ENCODE data around the gene RHO. TPM values are rescaled to one million over a fixed set of nuclear protein-coding genes. Genes with fewer than 3 reads are reported as not detected.
A peak's percentile ranks its signal among the peaks of the same experiment; 100 is the strongest.

RHO gene
- total RNA-seq, 2 donors from 2014 or later, result not detected

GRCh38 chr3:129558081-129558771, 29.8 kb downstream of the RHO start:
- no peak overlapping the region for H3K4me3 Mint-ChIP-seq
- no peaks in the 10 kb centered on the region for H3K9me3 ChIP-seq (ENCODE audit: control insufficient read depth, low read length, poor library complexity, severe bottlenecking)
- no peaks in the 10 kb centered on the region for H3K27me3 Mint-ChIP-seq
- ATAC-seq (no peak), DNase-seq (no peak)
- H3K4me1 Mint-ChIP-seq, result peaks cover 17% of the 10 kb centered on the region
- H3K36me3 Mint-ChIP-seq (ENCODE audit: low read depth), result peaks cover 4% of the 10 kb centered on the region
- H3K27ac Mint-ChIP-seq, result peak overlapping the region; percentile 82

- no peak overlapping the region for H3K4me3 Mint-ChIP-seq
- no peak for DNase-seq
- H3K27me3 Mint-ChIP-seq, result no peaks in the 10 kb centered on the region
- H3K27ac Mint-ChIP-seq, result no peak overlapping the region
- H3K4me1 Mint-ChIP-seq, result peaks cover 12% of the 10 kb centered on the region
- no peak for ATAC-seq
- peaks cover 4% of the 10 kb centered on the region for H3K36me3 Mint-ChIP-seq (ENCODE audit: low read depth)
- H3K9me3 ChIP-seq (ENCODE audit: control insufficient read depth, low read length, poor library complexity, severe bottlenecking), result no peaks in the 10 kb centered on the region
Measured at GRCh38 chr3:129558772-129559564, 30.5 kb downstream of the RHO start.

- H3K4me3 Mint-ChIP-seq, result no peak overlapping the region
- no peak overlapping the region for H3K27ac Mint-ChIP-seq
- DNase-seq (no peak), ATAC-seq (no peak)
- peaks cover 4% of the 10 kb centered on the region for H3K36me3 Mint-ChIP-seq (ENCODE audit: low read depth)
- H3K9me3 ChIP-seq (ENCODE audit: control insufficient read depth, low read length, poor library complexity, severe bottlenecking), result no peaks in the 10 kb centered on the region
- H3K4me1 Mint-ChIP-seq, result peaks cover 8% of the 10 kb centered on the region
- H3K27me3 Mint-ChIP-seq, result no peaks in the 10 kb centered on the region
Measured at GRCh38 chr3:129559565-129560079, 31.2 kb downstream of the RHO start.

GRCh38 chr3:129560269-129560787, 31.9 kb downstream of the RHO start:
- DNase-seq (no peak), ATAC-seq (no peak)
- Mint-ChIP-seq H3K27ac (no peak overlapping the region), H3K4me3 (no peak overlapping the region), H3K27me3 (no peaks in the 10 kb centered on the region), H3K36me3 (ENCODE audit: low read depth) (peaks cover 4% of the 10 kb centered on the region), H3K4me1 (peaks cover 8% of the 10 kb centered on the region)
- H3K9me3 ChIP-seq (ENCODE audit: control insufficient read depth, low read length, poor library complexity, severe bottlenecking), result no peaks in the 10 kb centered on the region

GRCh38 chr3:129560911-129561594, 32.6 kb downstream of the RHO start:
- no peak for DNase-seq
- peaks cover 4% of the 10 kb centered on the region for H3K36me3 Mint-ChIP-seq (ENCODE audit: low read depth)
- no peaks in the 10 kb centered on the region for H3K27me3 Mint-ChIP-seq
- no peak overlapping the region for H3K4me3 Mint-ChIP-seq
- H3K4me1 Mint-ChIP-seq, result peaks cover 8% of the 10 kb centered on the region
- no peak for ATAC-seq
- H3K9me3 ChIP-seq (ENCODE audit: control insufficient read depth, low read length, poor library complexity, severe bottlenecking), result no peaks in the 10 kb centered on the region
- H3K27ac Mint-ChIP-seq, result no peak overlapping the region

GRCh38 chr3:129561619-129562248, 33.3 kb downstream of the RHO start:
- Mint-ChIP-seq H3K4me1 (peaks cover 8% of the 10 kb centered on the region), H3K27ac (no peak overlapping the region), H3K27me3 (no peaks in the 10 kb centered on the region), H3K4me3 (no peak overlapping the region), H3K36me3 (ENCODE audit: low read depth) (peaks cover 5% of the 10 kb centered on the region)
- DNase-seq, result no peak
- no peak for ATAC-seq
- no peaks in the 10 kb centered on the region for H3K9me3 ChIP-seq (ENCODE audit: control insufficient read depth, low read length, poor library complexity, severe bottlenecking)

GRCh38 chr3:129562803-129563202, 34.4 kb downstream of the RHO start:
- Mint-ChIP-seq H3K4me3 (no peak overlapping the region), H3K27me3 (no peaks in the 10 kb centered on the region), H3K36me3 (ENCODE audit: low read depth) (peaks cover 7% of the 10 kb centered on the region), H3K27ac (no peak overlapping the region), H3K4me1 (peaks cover 8% of the 10 kb centered on the region)
- no peak for ATAC-seq
- H3K9me3 ChIP-seq (ENCODE audit: control insufficient read depth, low read length, poor library complexity, severe bottlenecking), result no peaks in the 10 kb centered on the region
- DNase-seq, result no peak

- no peaks in the 10 kb centered on the region for H3K27me3 Mint-ChIP-seq
- ATAC-seq (no peak), DNase-seq (no peak)
- H3K4me3 Mint-ChIP-seq, result no peak overlapping the region
- H3K27ac Mint-ChIP-seq, result no peak overlapping the region
- H3K9me3 ChIP-seq (ENCODE audit: control insufficient read depth, low read length, poor library complexity, severe bottlenecking), result no peaks in the 10 kb centered on the region
- peaks cover 7% of the 10 kb centered on the region for H3K36me3 Mint-ChIP-seq (ENCODE audit: low read depth)
- peaks cover 6% of the 10 kb centered on the region for H3K4me1 Mint-ChIP-seq
Measured at GRCh38 chr3:129563332-129563731, 34.9 kb downstream of the RHO start.

- Mint-ChIP-seq H3K4me1 (peaks cover 5% of the 10 kb centered on the region), H3K4me3 (no peak overlapping the region), H3K27ac (peak overlapping the region; percentile 72), H3K27me3 (no peaks in the 10 kb centered on the region), H3K36me3 (ENCODE audit: low read depth) (peaks cover 7% of the 10 kb centered on the region)
- no peaks in the 10 kb centered on the region for H3K9me3 ChIP-seq (ENCODE audit: control insufficient read depth, low read length, poor library complexity, severe bottlenecking)
- no peak for DNase-seq
- no peak for ATAC-seq
Measured at GRCh38 chr3:129563850-129564535, 35.6 kb downstream of the RHO start.

GRCh38 chr3:129564981-129565644, 36.7 kb downstream of the RHO start:
- no peak for ATAC-seq
- Mint-ChIP-seq H3K27ac (peak overlapping the region; percentile 72), H3K4me1 (peaks cover 5% of the 10 kb centered on the region), H3K36me3 (ENCODE audit: low read depth) (peaks cover 7% of the 10 kb centered on the region), H3K4me3 (no peak overlapping the region), H3K27me3 (no peaks in the 10 kb centered on the region)
- H3K9me3 ChIP-seq (ENCODE audit: control insufficient read depth, low read length, poor library complexity, severe bottlenecking), result no peaks in the 10 kb centered on the region
- no peak for DNase-seq

GRCh38 chr3:129565902-129566301, 37.5 kb downstream of the RHO start:
- Mint-ChIP-seq H3K4me3 (no peak overlapping the region), H3K27me3 (no peaks in the 10 kb centered on the region), H3K4me1 (peaks cover under 1% of the 10 kb centered on the region), H3K36me3 (ENCODE audit: low read depth) (peaks cover 3% of the 10 kb centered on the region), H3K27ac (peak overlapping the region; percentile 66)
- no peak for ATAC-seq
- no peaks in the 10 kb centered on the region for H3K9me3 ChIP-seq (ENCODE audit: control insufficient read depth, low read length, poor library complexity, severe bottlenecking)
- no peak for DNase-seq

- ATAC-seq (no peak), DNase-seq (no peak)
- H3K4me1 Mint-ChIP-seq, result peaks cover 6% of the 10 kb centered on the region
- H3K27ac Mint-ChIP-seq, result peak overlapping the region; percentile 66
- H3K36me3 Mint-ChIP-seq (ENCODE audit: low read depth), result peaks cover 2% of the 10 kb centered on the region
- no peak overlapping the region for H3K4me3 Mint-ChIP-seq
- no peaks in the 10 kb centered on the region for H3K27me3 Mint-ChIP-seq
- no peaks in the 10 kb centered on the region for H3K9me3 ChIP-seq (ENCODE audit: control insufficient read depth, low read length, poor library complexity, severe bottlenecking)
Measured at GRCh38 chr3:129567176-129567705, 38.8 kb downstream of the RHO start.
